ENCODE measurements around the gene NFKBIA.

- TF ChIP-seq CTCF (IDR thresholded peaks at IDR 0.05), result no peak
- TF ChIP-seq SIN3A (IDR thresholded peaks at IDR 0.05; ENCODE audit: borderline replicate concordance, insufficient read depth, low read depth, low read length), result no peak
Measured at GRCh38 chr14:35441160-35441559, 36.6 kb upstream of the NFKBIA start.

Measured in Panc1 (cell line).